H1 (cell line): ENCODE results near the gene SLC36A2. TPM values are rescaled to one million over a fixed set of nuclear protein-coding genes. Genes with fewer than 3 reads are reported as not detected.

Experiments
- POU5F1 ChIP-seq: IDR thresholded peaks from 2 replicates; pipeline ENCODE4 v1.6.1; 2011; ENCODE audit warnings: low read depth, mild to moderate bottlenecking, low read length, moderate library complexity
- RNF2 ChIP-seq: fragments of 200-900, 300-1000 bp; sonication (generic); IDR thresholded peaks from 2 replicates; pipeline ENCODE4 v1.7.1; 2016; ENCODE audit warnings: borderline replicate concordance, low read depth, mild to moderate bottlenecking, antibody characterized with exemption, low read length; ENCODE audit not compliant: poor library complexity, severe bottlenecking; ENCODE audit errors: missing control alignments
- polyA plus RNA-seq, 7 experiments: library from polyadenylated mRNA; depleted of rRNA in 3 of 7; stranded (reverse) in 5 of 7; unstranded in 2 of 7; fragments of >200 nt in 5 of 7; fragments of 200-250 nt in 2 of 7; gene quantifications; 1 replicate in 5 of 7; 2 replicates in 1 of 7; 4 replicates in 1 of 7; pipeline versions ENCODE4 v1.2.1 to v1.2.3, GENCODE V29; 2011 to 2013; ENCODE audit warnings: missing spikeins in 2 of 7, mixed read lengths in 2 of 7
- total RNA-seq: library from RNA; stranded (reverse); fragmentation: NEBNext Ultra II Directional; extraction: Animal tissue kit (Norgen Biotek cat#: 25700); gene quantifications from 2 replicates; pipeline ENCODE4 v1.2.1, GENCODE V29; 2021

SLC36A2 gene
- total and polyA plus RNA-seq, 2 of the 8 experiments (the other 6 are each of a cell fraction or from before 2014, with no cell fraction given): 0.30 TPM; not detected in 1

DNA sequence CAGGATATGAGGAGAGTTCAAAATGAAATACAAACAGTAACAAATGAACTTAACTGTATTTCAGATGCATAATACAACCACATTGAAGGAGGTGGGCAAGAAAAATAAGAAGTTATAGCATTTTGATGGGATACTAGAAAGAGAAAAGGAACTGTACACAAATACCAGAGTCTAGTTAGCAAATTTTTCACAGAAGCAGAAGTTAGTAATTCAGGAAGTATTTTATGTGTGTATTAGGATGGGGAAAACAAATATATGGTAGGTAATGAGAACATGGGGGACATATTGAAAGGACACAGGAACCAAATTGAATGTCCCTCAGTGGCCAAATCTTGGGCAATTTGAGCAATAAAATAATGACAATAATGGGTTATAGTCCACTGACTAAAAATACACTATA, 76.0 kb downstream of the SLC36A2 start (continued):
- TF ChIP-seq RNF2: no peak
- no peak for TF ChIP-seq POU5F1
